Brain microvascular endothelial cell (primary cell): ENCODE results near the gene DDB1.
A peak's percentile ranks its signal among the peaks of the same experiment; 100 is the strongest.

Source experiments
- DNase-seq: peaks from one replicate; pipeline ENCODE4 v3.0.0-alpha.2; 2020
- H3K27ac ChIP-seq: fragments of 250-450 bp; sonication (Bioruptor Pico); 2 replicates; pipeline ENCODE4 v1.5.1; 2020; ENCODE audit warnings: mild to moderate bottlenecking, moderate library complexity
- H3K27me3 ChIP-seq: fragments of 250-450 bp; sonication (Bioruptor Pico); replicated peaks from 2 replicates; pipeline ENCODE4 v1.5.1; 2020; ENCODE audit warnings: mild to moderate bottlenecking
- H3K36me3 ChIP-seq: fragments of 250-450 bp; sonication (Bioruptor Pico); replicated peaks from 2 replicates; pipeline ENCODE4 v1.5.1; 2020; ENCODE audit warnings: mild to moderate bottlenecking
- H3K4me3 ChIP-seq: 2 replicates; pipeline ENCODE4 v1.5.1; 2011; ENCODE audit warnings: low read depth, mild to moderate bottlenecking, control low read depth, low read length, moderate library complexity
- in situ Hi-C: cut with HindIII; loops from 2 replicates; pipeline ENCODE4 v1.10.0; 2017; ENCODE audit warnings: low sequenced_read_pairs, low pct_ligation_motif_present
- TF ChIP-seq, protein P1 (sequence below): IDR thresholded peaks from 2 replicates; pipeline ENCODE4 v1.5.1; 2011; ENCODE audit warnings: low read depth, mild to moderate bottlenecking, moderate library complexity, low read length, control low read depth, inconsistent platforms; ENCODE audit errors: missing control alignments

Gene DDB1

DNA sequence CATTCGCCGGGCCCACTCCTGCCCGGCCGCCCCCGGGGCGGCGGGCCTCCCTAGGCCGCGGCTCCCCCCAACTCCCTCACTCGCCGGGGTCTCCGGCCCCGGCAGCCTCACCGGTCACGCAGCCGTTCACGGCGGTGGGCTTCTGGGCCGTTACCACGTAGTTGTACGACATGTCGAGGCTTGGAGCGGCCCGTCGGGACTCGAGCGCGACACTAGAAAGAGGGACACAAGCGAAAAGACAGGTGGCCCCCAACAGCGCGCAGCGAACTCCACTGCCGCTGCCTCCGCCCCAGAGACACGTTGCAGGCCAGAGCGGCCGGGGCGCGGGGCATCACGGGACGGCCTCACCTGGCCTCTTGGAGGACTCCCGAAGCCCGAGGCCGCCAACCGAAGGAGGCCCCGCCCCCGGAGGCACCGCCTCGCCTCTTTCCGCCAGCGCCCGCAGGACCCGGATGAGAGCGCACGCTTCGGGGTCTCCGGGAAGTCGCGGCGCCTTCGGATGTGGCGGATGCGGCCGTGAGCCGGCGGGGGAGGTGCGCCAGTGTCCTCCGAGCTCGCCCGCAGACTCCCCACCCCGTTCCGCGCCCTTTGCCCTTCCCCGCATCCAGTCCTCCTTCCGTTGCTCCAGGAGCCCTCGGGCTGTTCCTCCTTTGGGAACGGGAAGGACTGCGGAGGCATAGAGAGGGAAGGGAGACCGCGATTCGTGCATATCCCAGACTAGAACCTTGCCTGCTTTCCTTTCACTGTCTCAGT, at the start of gene DDB1, which contains the start of gene TKFC:
Gene DDB1 (minus strand): TSS at position 309 of the 753 bp plus-strand sequence. CDS start 137 bp downstream, at position 172.
Gene TKFC (plus strand): TSS at position 432 of the 753 bp plus-strand sequence. CDS start 1,501 bp downstream, outside the sequence.
- peaks cover 8% of the 10 kb centered on the region for H3K36me3 ChIP-seq
- peak within 1 kb of the TSS; percentile 93 for H3K4me3 ChIP-seq
- DNase-seq: peak; percentile 86
- in situ Hi-C loops: no loop called here
- TF ChIP-seq, protein P1, sequence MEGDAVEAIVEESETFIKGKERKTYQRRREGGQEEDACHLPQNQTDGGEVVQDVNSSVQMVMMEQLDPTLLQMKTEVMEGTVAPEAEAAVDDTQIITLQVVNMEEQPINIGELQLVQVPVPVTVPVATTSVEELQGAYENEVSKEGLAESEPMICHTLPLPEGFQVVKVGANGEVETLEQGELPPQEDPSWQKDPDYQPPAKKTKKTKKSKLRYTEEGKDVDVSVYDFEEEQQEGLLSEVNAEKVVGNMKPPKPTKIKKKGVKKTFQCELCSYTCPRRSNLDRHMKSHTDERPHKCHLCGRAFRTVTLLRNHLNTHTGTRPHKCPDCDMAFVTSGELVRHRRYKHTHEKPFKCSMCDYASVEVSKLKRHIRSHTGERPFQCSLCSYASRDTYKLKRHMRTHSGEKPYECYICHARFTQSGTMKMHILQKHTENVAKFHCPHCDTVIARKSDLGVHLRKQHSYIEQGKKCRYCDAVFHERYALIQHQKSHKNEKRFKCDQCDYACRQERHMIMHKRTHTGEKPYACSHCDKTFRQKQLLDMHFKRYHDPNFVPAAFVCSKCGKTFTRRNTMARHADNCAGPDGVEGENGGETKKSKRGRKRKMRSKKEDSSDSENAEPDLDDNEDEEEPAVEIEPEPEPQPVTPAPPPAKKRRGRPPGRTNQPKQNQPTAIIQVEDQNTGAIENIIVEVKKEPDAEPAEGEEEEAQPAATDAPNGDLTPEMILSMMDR: no peak
- peak within 1 kb of the TSS; percentile 91 for H3K27ac ChIP-seq
- H3K27me3 ChIP-seq: no peaks in the 10 kb centered on the region

DNA sequence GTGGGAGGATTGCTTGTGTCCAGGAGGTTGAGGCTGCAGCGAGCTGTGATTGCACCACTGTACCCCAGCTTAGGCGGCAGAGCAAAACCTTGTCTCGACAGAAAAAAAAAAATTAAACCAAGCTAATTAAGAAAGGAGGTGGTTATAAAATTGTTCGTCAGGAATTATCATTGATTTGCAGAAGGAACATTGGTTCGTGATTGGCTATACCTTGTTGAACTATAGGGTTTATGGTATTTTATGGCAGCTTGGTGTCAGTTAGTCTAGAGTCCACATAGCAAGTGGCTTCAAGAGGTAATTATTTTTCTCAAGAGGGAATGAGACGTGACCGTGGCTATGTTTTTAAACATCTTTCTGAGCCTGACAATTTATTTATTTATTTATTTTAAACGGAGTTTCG, 48.0 kb upstream of the DDB1 start:
- Histone ChIP-seq H3K27me3 (no peaks in the 10 kb centered on the region), H3K27ac (no peak overlapping the region), H3K4me3 (no peak overlapping the region), H3K36me3 (no peaks in the 10 kb centered on the region)
- TF ChIP-seq, protein P1: no peak
- DNase-seq: no peak
- in situ Hi-C loops: no loop called here

DNA sequence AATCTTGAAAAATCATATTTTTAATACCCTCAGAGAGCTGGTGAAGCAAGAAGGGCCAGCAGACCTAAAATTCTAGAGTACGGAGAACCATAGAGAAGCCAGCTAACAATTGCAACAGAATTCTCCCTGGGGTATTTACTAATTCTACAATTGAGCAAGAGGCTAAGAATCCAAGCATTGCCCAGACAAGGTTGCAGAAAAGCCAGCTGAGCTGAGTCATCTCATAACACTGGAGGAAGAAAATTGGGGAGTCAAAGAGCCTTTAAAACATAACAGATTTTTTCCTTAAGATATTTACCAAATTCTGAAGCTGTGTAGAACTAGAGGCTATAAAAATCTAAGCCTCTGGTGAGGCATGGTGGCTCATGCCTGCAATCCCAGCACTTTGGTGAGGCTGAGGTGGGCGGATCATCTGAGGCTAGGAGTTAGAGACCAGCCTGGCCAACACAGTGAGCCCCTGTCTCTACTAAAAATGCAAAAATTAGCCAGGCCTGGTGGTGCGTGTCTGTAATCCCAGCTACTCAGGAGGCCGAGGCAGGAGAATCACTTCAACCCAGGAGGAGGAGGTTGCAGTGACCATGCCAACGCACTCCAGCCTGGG, 45.9 kb upstream of the DDB1 start:
- Histone ChIP-seq H3K27me3 (no peaks in the 10 kb centered on the region), H3K27ac (peak overlapping the region; percentile 76), H3K36me3 (peaks cover 5% of the 10 kb centered on the region), H3K4me3 (no peak overlapping the region)
- in situ Hi-C loops: no loop called here
- peak; percentile 88 for DNase-seq
- TF ChIP-seq, protein P1: no peak

DNA sequence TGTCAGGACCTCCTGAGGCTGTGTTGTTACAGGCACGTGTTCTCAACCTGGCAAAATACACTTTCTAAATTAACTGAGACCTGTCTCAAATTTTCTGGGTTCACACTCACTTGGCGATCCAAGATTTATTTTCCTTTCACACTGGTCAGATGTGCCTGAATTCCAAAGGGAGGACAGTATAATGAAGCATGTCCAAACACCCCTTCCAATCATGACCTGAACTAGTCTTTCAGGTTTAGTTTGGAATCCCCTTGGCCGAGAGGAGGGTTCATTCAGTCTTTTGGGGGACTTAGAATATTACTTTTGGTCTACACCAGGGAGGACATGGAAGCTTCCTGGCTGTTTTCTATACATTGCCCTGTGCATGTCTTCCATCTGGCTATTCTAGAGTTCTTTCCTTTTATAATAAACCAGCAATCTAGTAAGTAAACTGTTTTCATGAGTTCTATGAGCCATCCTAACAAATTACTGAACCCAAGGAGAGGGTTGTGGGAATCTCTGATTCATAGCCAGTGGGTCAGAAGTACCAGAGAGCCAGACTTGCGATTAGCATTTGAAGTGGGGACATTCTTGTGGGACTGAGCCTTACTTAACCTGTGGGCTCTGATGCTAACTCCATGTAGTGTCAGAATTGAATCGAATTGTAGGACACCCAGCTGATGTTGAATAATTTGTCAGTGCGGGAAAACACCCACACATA, 44.7 kb upstream of the DDB1 start:
- in situ Hi-C loops: no loop called here
- Histone ChIP-seq H3K27me3 (no peaks in the 10 kb centered on the region), H3K27ac (peak overlapping the region; percentile 76)

DNA sequence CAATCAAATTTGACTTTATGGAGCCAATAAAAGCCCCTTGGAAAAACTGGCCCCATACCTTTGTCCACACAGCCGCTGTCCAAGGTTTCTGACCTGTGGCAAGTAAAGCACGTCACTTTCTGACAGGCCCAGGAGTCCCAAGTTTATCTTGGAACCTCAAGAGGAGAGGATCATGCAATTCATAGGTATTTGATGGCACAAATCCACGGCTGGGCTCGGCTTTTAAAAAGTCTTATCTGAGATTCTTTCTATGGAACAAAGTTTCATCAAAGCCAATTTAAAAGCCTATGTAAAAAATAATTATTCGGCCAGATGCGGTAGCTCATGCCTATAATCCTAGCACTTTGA, 42.8 kb upstream of the DDB1 start:
- no peak for DNase-seq

More for the DNA sequence above, 44.7 kb upstream of the DDB1 start:
- H3K4me3 ChIP-seq: no peak overlapping the region
- DNase-seq: peak; percentile 40
- TF ChIP-seq, protein P1: no peak
- peaks cover 5% of the 10 kb centered on the region for H3K36me3 ChIP-seq

More for the DNA sequence above, 42.8 kb upstream of the DDB1 start:
- no peak overlapping the region for H3K27ac ChIP-seq
- TF ChIP-seq, protein P1: no peak
- in situ Hi-C loops: no loop called here
- H3K27me3 ChIP-seq: no peaks in the 10 kb centered on the region
- no peak overlapping the region for H3K4me3 ChIP-seq
- peaks cover 5% of the 10 kb centered on the region for H3K36me3 ChIP-seq
